ENCODE results near the gene XRCC2.

DNA sequence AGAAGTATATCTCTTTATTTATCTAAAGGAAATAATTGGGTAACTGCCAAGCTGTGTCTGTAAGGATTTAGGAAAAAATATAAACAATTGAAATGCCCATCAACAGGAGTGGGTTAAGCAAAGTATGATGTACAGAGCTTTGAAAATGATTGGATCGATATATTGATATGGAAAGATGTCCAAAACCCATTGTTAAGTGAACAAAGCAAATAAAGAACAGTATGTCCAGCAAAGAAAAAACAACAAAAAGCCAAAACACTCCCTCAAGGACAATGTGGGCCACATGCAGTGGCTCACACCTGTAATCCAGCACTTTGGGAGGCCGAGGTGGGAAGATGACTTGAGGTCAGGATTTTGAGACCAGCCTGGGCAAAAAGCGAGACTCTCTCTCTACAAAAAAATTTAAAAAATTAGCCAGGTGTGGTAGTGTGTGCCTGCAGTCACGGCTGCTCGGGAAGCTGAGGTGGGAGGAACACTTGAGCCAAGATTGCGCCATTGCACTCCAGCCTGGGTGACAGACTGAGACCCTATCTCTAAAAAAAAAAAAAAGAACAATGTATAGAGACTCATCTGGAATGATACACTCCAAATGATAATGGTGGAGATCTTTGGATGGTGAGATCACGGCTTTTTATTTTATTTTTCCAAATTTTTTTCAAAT, 37.9 kb downstream of the XRCC2 start:
- no peak for TF ChIP-seq EZH2 (IDR thresholded peaks at IDR 0.05; ENCODE audit: borderline replicate concordance, low read depth, low read length, poor library complexity, severe bottlenecking)
- no peak for TF ChIP-seq CTCF (conservative IDR thresholded peaks at IDR 0.05; ENCODE audit: low read depth, low read length)
